Measurements from ENCODE around the gene ZFHX3.

Gene ZFHX3

GRCh38 chr16:72740347-72740746, 307.6 kb downstream of the ZFHX3 start:
- DNase-seq (ENCODE audit: low spot score), result no peak

GRCh38 chr16:72739577-72739976, 308.4 kb downstream of the ZFHX3 start:
- no peak for DNase-seq (ENCODE audit: low spot score)

GRCh38 chr16:72736074-72736473, 311.9 kb downstream of the ZFHX3 start:
- no peak for DNase-seq (ENCODE audit: low spot score)
